PFSK-1 (cell line): ENCODE measurements around the gene TMEM184B.

ENCODE experiments used
- FOXP2 ChIP-seq: optimal IDR thresholded peaks from 2 replicates; pipeline ENCODE3; 2011; ENCODE audit warnings: borderline replicate concordance, control low read depth, inconsistent platforms; ENCODE audit not compliant: insufficient read depth; ENCODE audit errors: extremely low read length, extremely low read depth
- POLR2AphosphoS5 ChIP-seq: IDR thresholded peaks from 2 replicates; pipeline ENCODE4 v1.6.1; 2012; ENCODE audit warnings: low read depth, mild to moderate bottlenecking, control low read depth, low read length, moderate library complexity
- REST ChIP-seq, 2 experiments: IDR thresholded peaks; 2 replicates each; pipeline versions ENCODE4 v1.6.1 to v1.8.0; 2011 to 2012; ENCODE audit warnings: low read depth in 2 of 2, low read length in 2 of 2, control low read depth in 1 of 2, inconsistent platforms in 1 of 2, mild to moderate bottlenecking in 1 of 2, moderate library complexity in 1 of 2; ENCODE audit not compliant: insufficient read depth in 1 of 2
- SIN3A ChIP-seq: IDR thresholded peaks from 2 replicates; pipeline ENCODE4 v1.6.1; 2012; ENCODE audit warnings: mild to moderate bottlenecking, low read length, moderate library complexity, borderline replicate concordance; ENCODE audit not compliant: insufficient read depth
- TAF1 ChIP-seq: IDR thresholded peaks from 2 replicates; pipeline ENCODE4 v1.6.1; 2012; ENCODE audit warnings: low read length, control low read depth, borderline replicate concordance; ENCODE audit not compliant: insufficient read depth

Gene TMEM184B

GRCh38 chr22:38309614-38310517, 37.1 kb upstream of the TMEM184B start:
- TF ChIP-seq TAF1 = no peak

GRCh38 chr22:38308791-38309498, 36.1 kb upstream of the TMEM184B start:
- TF ChIP-seq FOXP2 (no peak), SIN3A (no peak), TAF1 (no peak), REST (IDR thresholded peaks at IDR 0.05; ENCODE audit: insufficient read depth in 1 of 2, low read depth in 2 of 2, low read length in 2 of 2) (no peak), POLR2AphosphoS5 (no peak)

GRCh38 chr22:38305471-38306448, 33.0 kb upstream of the TMEM184B start:
- TF ChIP-seq SIN3A (no peak), TAF1 (no peak), FOXP2 (no peak), POLR2AphosphoS5 (no peak), REST (IDR thresholded peaks at IDR 0.05; ENCODE audit: insufficient read depth in 1 of 2, low read depth in 2 of 2, low read length in 2 of 2) (no peak)

GRCh38 chr22:38304526-38304925, 31.7 kb upstream of the TMEM184B start:
- no peak for TF ChIP-seq REST (IDR thresholded peaks at IDR 0.05; ENCODE audit: insufficient read depth in 1 of 2, low read depth in 2 of 2, low read length in 2 of 2)
- no peak for TF ChIP-seq TAF1
- TF ChIP-seq SIN3A = no peak
- TF ChIP-seq FOXP2 = no peak
- no peak for TF ChIP-seq POLR2AphosphoS5

GRCh38 chr22:38303974-38304373, 31.2 kb upstream of the TMEM184B start:
- no peak for TF ChIP-seq FOXP2
- TF ChIP-seq POLR2AphosphoS5 = no peak
- no peak for TF ChIP-seq TAF1
- no peak for TF ChIP-seq SIN3A
- no peak for TF ChIP-seq REST (IDR thresholded peaks at IDR 0.05; ENCODE audit: insufficient read depth in 1 of 2, low read depth in 2 of 2, low read length in 2 of 2)
